HFFc6 (cell line): ENCODE measurements around the gene AMHR2. TPM values are rescaled to one million over a fixed set of nuclear protein-coding genes. Genes with fewer than 3 reads are reported as not detected.

Source experiments
- DNase-seq: peaks from one replicate; pipeline ENCODE4 v3.0.0-alpha.2; 2018
- H3K27ac Mint-ChIP-seq: 2 replicates; pipeline ENCODE4 v1.8.0; 2020; ENCODE audit warnings: mild to moderate bottlenecking, mixed read lengths
- H3K27me3 Mint-ChIP-seq: 2 replicates; pipeline ENCODE4 v1.8.0; 2021; ENCODE audit warnings: mild to moderate bottlenecking, moderate library complexity, mixed read lengths; ENCODE audit not compliant: insufficient read depth
- H3K36me3 Mint-ChIP-seq: 2 replicates; pipeline ENCODE4 v1.8.0; 2021; ENCODE audit warnings: low read depth, mixed read lengths
- H3K4me1 Mint-ChIP-seq: 2 replicates; pipeline ENCODE4 v1.8.0; 2020; ENCODE audit warnings: low read depth, mixed read lengths
- H3K4me3 Mint-ChIP-seq: 2 replicates; pipeline ENCODE4 v1.8.0; 2020; ENCODE audit warnings: mild to moderate bottlenecking, moderate library complexity, mixed read lengths
- H3K9me3 Mint-ChIP-seq: 2 replicates; pipeline ENCODE4 v1.8.0; 2020; ENCODE audit warnings: mild to moderate bottlenecking, mixed read lengths
- CTCF ChIP-seq: fragments of 200-600 bp; sonication (generic); IDR thresholded peaks from 2 replicates; pipeline ENCODE4 v1.5.0; 2021; ENCODE audit warnings: antibody characterized with exemption, mild to moderate bottlenecking
- total RNA-seq, 6 experiments: library from RNA; stranded (reverse); fragmentation: NEBNext Ultra II Directional; extraction: Animal tissue kit (Norgen Biotek cat#: 25700); gene quantifications; 2 replicates in 1 of 6; 3 replicates in 5 of 6; pipeline ENCODE4 v1.2.3, GENCODE V29; 2021

Gene AMHR2
- total RNA-seq, 6 experiments from 2014 or later: not detected

DNA sequence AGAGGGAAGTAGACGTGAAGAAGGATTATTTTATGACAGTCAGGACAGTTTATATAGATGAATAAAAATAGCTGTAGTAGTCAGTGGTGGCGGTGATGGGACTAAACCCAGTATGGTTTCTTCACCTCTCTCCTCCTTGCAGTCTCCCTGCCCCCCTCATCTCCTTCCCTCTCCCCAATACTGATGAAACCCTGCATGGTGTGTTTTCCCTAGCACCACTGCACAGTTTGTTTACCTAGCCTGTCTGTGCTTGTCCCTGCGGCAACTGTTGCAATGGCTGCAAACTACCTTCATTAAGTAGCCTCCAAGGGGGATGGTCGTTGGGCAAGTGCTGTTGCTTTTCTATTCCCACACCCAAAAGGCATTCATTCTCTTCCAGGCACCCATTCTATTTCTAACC is 43.0 kb downstream of the AMHR2 start:
- no peak overlapping the region for H3K4me3 Mint-ChIP-seq
- H3K36me3 Mint-ChIP-seq: peaks cover 63% of the 10 kb centered on the region
- H3K4me1 Mint-ChIP-seq: peaks cover 40% of the 10 kb centered on the region
- TF ChIP-seq CTCF: no peak
- DNase-seq: no peak
- H3K27me3 Mint-ChIP-seq: peaks cover 12% of the 10 kb centered on the region
- H3K27ac Mint-ChIP-seq: peak overlapping the region; percentile 69
- no peaks in the 10 kb centered on the region for H3K9me3 Mint-ChIP-seq

- peak overlapping the region; percentile 61 for H3K27ac Mint-ChIP-seq
- H3K9me3 Mint-ChIP-seq: no peaks in the 10 kb centered on the region
- peaks cover 44% of the 10 kb centered on the region for H3K4me1 Mint-ChIP-seq
- DNase-seq: no peak
- H3K4me3 Mint-ChIP-seq: no peak overlapping the region
- no peak for TF ChIP-seq CTCF
- peaks cover 64% of the 10 kb centered on the region for H3K36me3 Mint-ChIP-seq
- H3K27me3 Mint-ChIP-seq: peaks cover 12% of the 10 kb centered on the region
Observed at GRCh38 chr12:53467082-53467481, 43.4 kb downstream of the AMHR2 start.

- H3K27me3 Mint-ChIP-seq: peaks cover 12% of the 10 kb centered on the region
- no peak for DNase-seq
- peaks cover 60% of the 10 kb centered on the region for H3K36me3 Mint-ChIP-seq
- H3K27ac Mint-ChIP-seq: peak overlapping the region; percentile 61
- TF ChIP-seq CTCF: no peak
- H3K4me3 Mint-ChIP-seq: no peak overlapping the region
- H3K4me1 Mint-ChIP-seq: peaks cover 42% of the 10 kb centered on the region
- H3K9me3 Mint-ChIP-seq: no peaks in the 10 kb centered on the region
Observed at GRCh38 chr12:53467880-53468279, 44.2 kb downstream of the AMHR2 start.

- no peak for TF ChIP-seq CTCF
- Mint-ChIP-seq H3K4me3 (no peak overlapping the region), H3K27ac (peak overlapping the region; percentile 61), H3K27me3 (peaks cover 10% of the 10 kb centered on the region), H3K4me1 (peaks cover 38% of the 10 kb centered on the region), H3K36me3 (peaks cover 60% of the 10 kb centered on the region), H3K9me3 (no peaks in the 10 kb centered on the region)
- no peak for DNase-seq
Observed at GRCh38 chr12:53468282-53468681, 44.6 kb downstream of the AMHR2 start.

- Mint-ChIP-seq H3K4me3 (no peak overlapping the region; the same call in 1 of the 2 replicates), H3K36me3 (peaks cover 69% of the 10 kb centered on the region), H3K27ac (peak overlapping the region; percentile 35; the same call in 1 of the 2 replicates), H3K9me3 (no peaks in the 10 kb centered on the region), H3K4me1 (peaks cover 55% of the 10 kb centered on the region), H3K27me3 (peaks cover 9% of the 10 kb centered on the region)
- no peak for DNase-seq
- TF ChIP-seq CTCF: no peak
Observed at GRCh38 chr12:53472056-53472582, 48.5 kb downstream of the AMHR2 start.

DNA sequence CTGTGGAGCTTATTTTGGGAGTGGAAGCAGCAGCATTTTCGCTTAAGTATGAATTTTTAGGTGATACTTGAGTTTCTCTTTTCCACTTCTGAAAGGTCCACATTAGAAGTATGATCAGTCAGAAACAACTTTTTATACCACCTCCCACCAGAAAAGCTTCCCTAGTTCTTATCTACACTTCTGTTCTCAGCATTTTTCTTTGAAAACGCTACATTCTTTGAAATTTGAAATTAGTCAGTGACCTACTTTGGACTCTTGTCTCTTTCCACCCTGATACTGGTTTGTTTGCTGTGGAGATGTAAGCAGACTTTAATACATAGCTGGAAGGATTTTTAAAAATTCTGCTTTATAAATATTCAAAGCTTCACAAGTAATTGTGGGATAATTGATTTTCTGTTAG is 50.4 kb downstream of the AMHR2 start:
- no peak for TF ChIP-seq CTCF
- Mint-ChIP-seq H3K27ac (peak overlapping the region; percentile 60), H3K36me3 (peaks cover 59% of the 10 kb centered on the region), H3K4me1 (peaks cover 71% of the 10 kb centered on the region), H3K4me3 (no peak overlapping the region), H3K9me3 (no peaks in the 10 kb centered on the region), H3K27me3 (peaks cover 14% of the 10 kb centered on the region)
- DNase-seq: no peak
